GM21576 (cell line): ENCODE data around the gene ARFIP1.

ENCODE experiments used
- ATAC-seq: cut with Tn5 transposase; IDR thresholded peaks from one replicate; pipeline ENCODE4 v1.9.1; 2021; ENCODE audit warnings: mild to moderate bottlenecking, moderate library complexity; ENCODE audit not compliant: unreplicated experiment

Gene ARFIP1

GRCh38 chr4:152936446-152937335, 156.9 kb downstream of the ARFIP1 start:
- no peak for ATAC-seq

GRCh38 chr4:152937336-152938236, 157.8 kb downstream of the ARFIP1 start:
- ATAC-seq = no peak

DNA sequence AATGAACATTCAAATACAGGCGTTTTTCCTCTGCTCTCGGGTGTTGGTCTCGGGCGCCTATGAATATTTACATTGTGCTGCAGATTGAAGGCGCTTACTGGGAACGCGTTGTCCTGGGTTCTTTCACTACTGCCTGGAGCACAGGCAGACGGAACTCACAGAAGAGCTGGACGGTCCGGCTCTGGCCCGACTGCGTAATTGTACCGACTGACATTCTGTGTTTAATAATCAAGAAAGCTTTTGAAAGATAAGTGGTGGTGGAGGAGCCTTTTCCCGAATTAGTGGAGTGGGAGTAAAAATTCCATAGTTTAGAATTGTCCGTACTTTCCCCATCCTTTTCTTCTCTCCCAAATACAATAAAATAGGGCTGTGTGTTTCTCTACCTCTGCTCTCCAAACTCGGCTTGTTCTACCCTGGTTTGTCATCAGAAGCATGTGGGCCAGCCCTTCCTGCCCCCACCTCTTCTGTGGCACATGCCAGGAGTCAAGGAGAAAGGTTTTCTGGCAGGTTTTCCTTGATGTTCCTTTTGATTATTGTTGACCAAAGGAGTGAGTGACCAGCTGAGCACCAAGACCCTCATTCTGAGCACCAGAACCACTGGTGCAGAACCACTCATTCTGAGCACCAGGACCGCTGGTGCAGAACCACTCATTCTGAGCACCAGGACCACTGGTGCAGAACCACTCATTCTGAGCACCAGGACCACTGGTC, 158.6 kb downstream of the ARFIP1 start:
- ATAC-seq = no peak

DNA sequence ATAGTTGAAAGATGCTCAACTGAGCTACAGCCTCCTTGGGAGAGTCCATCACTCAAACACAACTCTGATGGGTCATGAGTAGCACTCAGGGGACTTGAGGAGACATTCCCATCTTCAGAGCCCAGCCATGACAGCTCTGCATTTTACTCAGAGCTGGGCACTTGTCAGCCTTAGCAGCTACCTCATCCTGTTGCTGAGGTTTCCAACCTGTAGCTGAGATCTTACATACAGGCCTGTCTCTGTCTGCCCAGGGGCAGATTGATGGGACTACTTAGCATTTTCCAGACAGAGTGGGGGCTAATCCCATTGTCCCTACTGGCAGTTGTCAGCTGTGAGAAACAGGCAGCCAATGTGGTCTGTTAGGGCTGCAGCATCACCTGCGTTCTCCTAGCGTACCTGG, 159.9 kb downstream of the ARFIP1 start:
- no peak for ATAC-seq

DNA sequence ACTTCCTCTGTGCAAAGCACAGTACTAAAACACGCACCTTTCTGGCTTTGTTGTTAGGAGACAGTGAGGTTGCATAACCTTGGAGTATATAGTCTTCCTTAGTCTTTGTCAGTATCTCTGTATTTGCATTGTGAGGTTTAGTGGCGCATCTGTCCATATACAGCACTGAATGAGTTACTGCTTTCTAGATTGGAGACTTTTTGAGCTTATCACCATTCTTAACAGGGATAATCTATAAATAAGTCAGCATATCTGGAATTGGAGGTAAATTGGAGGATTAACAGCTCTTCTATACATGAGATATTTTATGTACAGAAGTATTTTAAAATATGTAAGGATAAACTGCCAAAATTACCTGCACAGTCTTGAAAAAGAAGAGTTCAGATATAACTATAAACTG, 160.7 kb downstream of the ARFIP1 start:
- no peak for ATAC-seq

GRCh38 chr4:152941411-152941810, 161.7 kb downstream of the ARFIP1 start:
- no peak for ATAC-seq

DNA sequence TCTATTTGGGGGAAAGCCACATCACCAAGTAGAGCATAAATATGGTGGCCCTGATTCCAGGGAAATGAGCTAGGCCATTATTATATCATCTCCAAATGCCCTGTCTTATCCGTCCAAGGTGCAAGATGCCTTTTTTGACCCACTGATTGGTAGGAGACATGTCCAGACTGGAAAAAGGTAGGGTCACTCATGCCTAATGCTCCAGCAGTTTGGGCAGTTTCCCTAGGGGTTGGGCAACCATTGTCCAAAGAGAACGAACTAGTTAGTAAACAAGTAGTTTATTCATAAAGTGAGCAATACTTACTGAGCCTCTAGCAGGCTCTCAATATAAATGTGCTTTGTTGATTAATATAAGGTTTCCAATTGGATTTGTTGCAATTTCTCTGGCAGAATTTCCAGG, 162.6 kb downstream of the ARFIP1 start:
- no peak for ATAC-seq

DNA sequence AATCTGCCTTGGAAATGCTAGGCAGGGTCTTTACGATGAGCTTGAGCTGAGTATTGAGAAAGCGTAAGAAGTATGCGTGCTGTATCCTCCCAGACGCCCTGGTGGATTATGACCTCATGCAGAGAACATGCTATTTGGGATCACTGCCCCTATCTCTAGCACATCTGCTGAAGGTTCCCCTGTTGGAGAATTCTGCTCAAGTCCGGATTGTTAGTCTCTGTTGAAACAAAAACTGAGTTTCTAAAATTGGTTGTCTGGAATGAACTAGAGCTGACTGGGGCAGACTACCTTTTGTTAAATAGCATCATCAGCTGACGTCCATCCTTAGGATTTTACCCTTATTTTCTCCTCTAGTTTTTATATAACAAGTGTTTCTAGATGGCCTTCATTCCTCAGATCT, 163.9 kb downstream of the ARFIP1 start:
- ATAC-seq = no peak

- no peak for ATAC-seq
These were observed 165.0 kb downstream of the ARFIP1 start for GRCh38 chr4:152944666-152945320.

DNA sequence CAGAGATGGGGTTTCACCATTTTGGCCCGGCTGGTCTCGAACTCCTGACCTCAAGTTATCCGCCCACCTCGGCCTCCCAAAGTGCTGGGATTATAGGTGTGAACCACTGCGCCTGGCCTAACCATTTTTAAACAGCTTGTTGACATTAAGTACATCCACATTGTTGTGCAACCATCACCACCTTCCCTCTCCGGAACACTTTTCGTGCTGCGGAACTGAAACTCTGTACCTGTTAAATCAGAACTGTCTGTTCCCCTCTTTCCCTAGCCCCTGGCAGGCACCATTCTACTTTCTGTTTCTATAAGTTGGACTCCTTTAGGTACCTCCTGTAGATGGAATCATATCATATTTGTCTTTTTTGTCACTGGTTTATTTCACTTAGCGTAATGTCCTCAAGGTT, 165.9 kb downstream of the ARFIP1 start:
- no peak for ATAC-seq

GRCh38 chr4:152946446-152946845, 166.7 kb downstream of the ARFIP1 start:
- no peak for ATAC-seq

GRCh38 chr4:152947311-152947710, 167.6 kb downstream of the ARFIP1 start:
- ATAC-seq = no peak

DNA sequence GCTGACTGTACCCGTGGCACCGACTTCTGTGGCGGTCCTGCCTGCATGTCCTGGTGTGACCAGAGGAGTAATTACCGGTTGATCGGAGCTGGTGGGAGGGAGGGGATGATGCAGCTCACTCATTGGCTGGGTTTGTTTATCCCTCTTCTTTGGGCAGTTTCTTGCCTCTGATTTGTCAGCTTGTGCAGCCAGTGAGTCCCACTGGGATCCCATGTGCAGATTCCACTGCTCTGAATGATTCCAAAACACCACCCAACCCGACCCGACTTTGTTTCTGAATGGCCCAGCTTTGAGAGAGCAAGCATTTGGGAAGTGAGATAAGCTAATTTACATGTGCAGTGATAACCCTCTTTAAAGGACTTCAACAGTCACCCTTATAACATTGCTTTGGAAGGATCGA, 170.2 kb downstream of the ARFIP1 start:
- no peak for ATAC-seq

DNA sequence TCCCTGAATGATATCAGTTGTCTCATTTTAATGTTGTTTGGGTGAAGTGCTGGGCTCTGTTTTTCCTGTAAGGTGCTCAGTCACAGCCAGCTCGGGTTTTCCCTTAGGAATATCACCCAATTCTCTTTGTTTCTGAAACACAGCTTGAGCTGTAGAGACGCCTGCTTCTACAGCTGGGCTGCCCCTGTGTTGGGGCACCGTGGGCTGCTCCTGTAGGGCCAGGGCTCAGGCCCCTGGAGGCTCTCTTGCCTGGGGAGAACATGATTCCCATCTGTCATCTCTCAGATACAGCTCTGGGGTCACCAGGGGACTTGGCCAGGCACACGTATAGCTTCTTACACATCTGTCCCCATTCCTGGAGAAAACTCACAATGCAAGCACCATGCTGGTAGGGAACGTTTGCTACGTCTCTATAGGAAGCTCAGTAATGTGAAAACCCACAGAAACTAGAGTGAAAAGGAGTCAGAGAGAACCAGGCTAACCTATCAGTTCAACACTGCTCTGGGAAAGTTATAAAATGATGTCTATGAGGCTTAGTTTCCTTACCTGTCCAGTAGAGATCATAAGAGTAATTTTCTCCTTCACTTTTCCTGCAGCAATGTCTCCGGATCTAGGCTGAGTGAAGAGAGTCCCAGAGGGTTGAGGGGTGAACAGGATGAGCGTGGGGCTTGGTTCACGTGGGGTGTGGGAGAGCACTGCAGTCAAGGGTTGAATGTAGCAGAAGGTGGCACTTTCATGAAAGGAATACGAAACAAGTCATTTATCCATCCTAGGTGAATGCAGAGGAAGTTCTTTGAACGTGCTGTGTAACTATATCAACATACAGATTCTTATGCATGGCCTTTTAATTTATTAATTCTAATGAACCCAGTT, 170.9 kb downstream of the ARFIP1 start:
- ATAC-seq = no peak

DNA sequence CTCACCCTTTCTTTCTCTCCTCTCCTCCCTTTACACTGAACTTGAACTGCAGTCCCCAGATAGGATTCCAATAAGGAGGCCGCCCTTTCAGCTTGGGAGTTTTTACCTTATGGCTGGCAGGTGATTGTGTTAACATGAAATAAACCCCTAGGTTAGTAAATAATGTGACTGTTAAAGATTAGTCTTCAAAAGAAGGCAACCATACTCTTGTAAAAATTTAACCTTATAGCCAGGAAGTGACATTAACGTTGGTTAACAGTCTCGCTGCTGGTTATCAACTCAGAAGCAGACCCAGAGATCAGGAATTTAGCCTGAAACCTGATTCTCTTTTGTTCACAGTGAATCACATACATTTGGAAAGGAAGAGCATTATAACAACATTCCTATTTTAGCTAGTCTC, 171.6 kb downstream of the ARFIP1 start:
- ATAC-seq = no peak

DNA sequence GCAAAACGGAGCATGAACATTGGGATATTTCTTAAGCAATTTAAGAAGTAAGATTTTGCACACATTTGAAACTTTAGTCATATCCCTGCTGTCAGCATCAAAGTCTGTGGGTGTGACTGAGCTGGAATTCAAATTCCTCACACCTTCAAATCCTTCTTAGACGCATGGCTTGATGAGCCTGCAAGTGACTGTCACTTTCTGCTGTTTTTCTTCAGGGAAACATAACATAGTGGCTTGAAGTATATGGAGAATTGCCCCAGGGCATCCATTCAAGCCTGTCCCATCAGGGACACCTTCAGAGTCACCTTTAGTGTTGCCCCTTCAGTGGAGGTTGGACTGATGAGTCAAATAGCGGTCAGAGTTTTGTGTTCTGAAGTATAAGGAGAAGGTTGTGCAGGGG, 173.8 kb downstream of the ARFIP1 start:
- ATAC-seq = no peak

GRCh38 chr4:152954741-152955140, 175.0 kb downstream of the ARFIP1 start:
- ATAC-seq = no peak

DNA sequence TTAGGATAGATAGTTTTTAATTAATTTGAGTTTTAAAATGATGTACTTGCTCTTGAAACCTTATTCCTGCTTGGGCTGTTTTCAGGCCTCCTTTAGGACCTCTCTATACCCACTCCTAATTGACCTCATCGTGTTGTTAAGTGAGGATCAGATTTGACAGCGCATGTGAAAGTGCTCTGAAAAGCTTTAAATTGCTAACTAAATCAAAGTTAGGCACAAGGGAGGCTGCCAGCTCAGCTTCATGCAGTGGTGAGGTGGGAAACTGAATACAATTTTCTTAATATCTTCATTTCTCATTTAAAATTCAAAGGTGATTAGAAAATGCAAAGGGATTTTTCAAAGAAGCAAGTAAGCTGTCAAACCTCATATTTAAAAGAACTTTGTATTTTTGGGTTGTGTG, 176.4 kb downstream of the ARFIP1 start:
- ATAC-seq = no peak

DNA sequence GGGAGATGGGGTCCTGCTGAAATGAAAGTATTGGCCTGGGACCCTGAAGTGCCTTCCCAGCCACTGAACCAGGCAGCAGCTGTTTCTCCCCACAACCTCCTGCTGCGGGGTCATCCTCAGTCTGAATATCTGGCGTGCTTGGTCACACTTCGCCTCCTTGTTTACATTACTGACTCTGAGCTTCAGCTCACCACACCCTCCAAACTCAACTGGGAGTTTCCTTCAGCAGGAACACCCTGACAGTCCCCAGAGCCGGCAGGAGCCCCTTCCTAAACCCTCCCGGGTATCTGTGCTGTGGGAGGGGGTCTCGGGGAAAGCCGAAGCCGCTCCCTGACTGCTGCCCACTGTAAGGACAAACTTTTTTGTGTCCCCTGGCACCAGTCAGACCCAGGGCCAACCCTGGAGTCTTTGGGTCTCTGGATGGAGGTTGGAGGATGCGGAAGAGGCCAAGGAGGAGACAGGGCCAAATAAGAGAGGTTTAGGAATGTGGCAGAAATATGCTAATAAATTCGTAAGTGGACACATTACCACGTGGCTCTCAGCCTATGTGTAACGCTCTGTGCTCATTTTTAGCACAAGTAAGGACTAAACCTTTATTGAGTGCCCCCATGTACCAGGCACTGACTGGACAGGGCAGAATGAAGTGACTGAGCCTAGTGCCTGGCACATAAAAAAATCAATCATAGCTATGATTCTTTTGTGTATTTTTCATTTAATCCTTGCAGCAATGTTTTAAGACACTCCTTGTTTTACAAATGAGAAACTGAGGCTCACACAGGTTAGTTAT, 177.1 kb downstream of the ARFIP1 start:
- no peak for ATAC-seq
